AG04449 (cell line): ENCODE data around the gene PRR35.
"Not testable (repeated sequence)": the region's sequence is repeated elsewhere in the genome, so short reads cannot be mapped to it uniquely, and the experiment has no call there.

Experiments
- CTCF ChIA-PET: fragments of 350-600 bp; formaldehyde crosslinking; extraction: SDS; loops from one replicate; lab custom pipeline; 2021; ENCODE audit warnings: antibody characterized with exemption; lab: Yijun Ruan, JAX
- POLR2A ChIA-PET: fragments of 400-600, 350-600 bp; formaldehyde crosslinking; extraction: SDS; loops from one replicate; lab custom pipeline; 2020; ENCODE audit warnings: antibody characterized with exemption, inconsistent platforms; lab: Yijun Ruan, JAX
- DNase-seq: peaks from one replicate; pipeline ENCODE4 v3.0.0-alpha.2; 2010; ENCODE audit warnings: low read depth, low spot score
- H3K4me3 ChIP-seq: 2 replicates; pipeline ENCODE4 v1.5.1; 2011; ENCODE audit warnings: low read depth, mild to moderate bottlenecking, control low read depth, low read length
- CTCF ChIP-seq: IDR thresholded peaks from one replicate; pipeline ENCODE4 v1.5.1; 2011; ENCODE audit warnings: mild to moderate bottlenecking, moderate library complexity, low read length, control low read depth, inconsistent platforms; ENCODE audit not compliant: insufficient read depth; ENCODE audit errors: missing control alignments

PRR35 gene

GRCh38 chr16:593807-594206 lies 33.6 kb downstream of the PRR35 start:
- CTCF ChIA-PET, result interaction anchor here (1.1 kb wide), 1 partner anchor 74 kb away, joined by 3 read pairs; no protein-coding TSS in a partner anchor
- no peak for TF ChIP-seq CTCF
- no peak overlapping the region for H3K4me3 ChIP-seq
- POLR2A ChIA-PET, result no interaction called here
- no peak for DNase-seq

- no peak overlapping the region for H3K4me3 ChIP-seq
- CTCF ChIA-PET, result no interaction called here
- no peak for TF ChIP-seq CTCF
- no peak for DNase-seq
- POLR2A ChIA-PET, result interaction anchor here (0.6 kb wide), 1 partner anchor 26 kb away, joined by 3 read pairs; no protein-coding TSS in a partner anchor
These were observed 34.9 kb downstream of the PRR35 start for GRCh38 chr16:595094-595528.

GRCh38 chr16:595942-596735 lies 35.9 kb downstream of the PRR35 start:
- H3K4me3 ChIP-seq, result no peak overlapping the region
- CTCF ChIA-PET, result interaction anchor here (1.0 kb wide), 1 partner anchor 17 kb away, joined by 4 read pairs; no protein-coding TSS in a partner anchor
- no peak for TF ChIP-seq CTCF
- POLR2A ChIA-PET, result no interaction called here
- DNase-seq, result no peak

GRCh38 chr16:596736-597060 lies 36.5 kb downstream of the PRR35 start:
- TF ChIP-seq CTCF, result no peak
- no peak for DNase-seq
- H3K4me3 ChIP-seq, result no peak overlapping the region
- ChIA-PET POLR2A (no interaction called here), CTCF (interaction anchor here (1.0 kb wide), 1 partner anchor 17 kb away, joined by 4 read pairs; no protein-coding TSS in a partner anchor)

GRCh38 chr16:597655-598054 lies 37.5 kb downstream of the PRR35 start:
- H3K4me3 ChIP-seq, DNase-seq, CTCF ChIA-PET, POLR2A ChIA-PET: not testable (repeated sequence)

GRCh38 chr16:598823-599739 lies 38.9 kb downstream of the PRR35 start:
- no peak for TF ChIP-seq CTCF
- POLR2A ChIA-PET, result interaction anchor here (1.3 kb wide), 1 partner anchor 28 kb away, joined by 3 read pairs; no protein-coding TSS in a partner anchor
- H3K4me3 ChIP-seq, result no peak overlapping the region
- DNase-seq, result no peak
- CTCF ChIA-PET, result no interaction called here
